Limb (tissue), 2 donors: ENCODE data around the gene TOB2.

Experiments
- DNase-seq, 2 donors: peaks; one replicate each; pipeline ENCODE4 v3.0.0-alpha.2; 2016; ENCODE audit errors: extremely low spot score in 2 of 2

The TOB2 gene

DNA sequence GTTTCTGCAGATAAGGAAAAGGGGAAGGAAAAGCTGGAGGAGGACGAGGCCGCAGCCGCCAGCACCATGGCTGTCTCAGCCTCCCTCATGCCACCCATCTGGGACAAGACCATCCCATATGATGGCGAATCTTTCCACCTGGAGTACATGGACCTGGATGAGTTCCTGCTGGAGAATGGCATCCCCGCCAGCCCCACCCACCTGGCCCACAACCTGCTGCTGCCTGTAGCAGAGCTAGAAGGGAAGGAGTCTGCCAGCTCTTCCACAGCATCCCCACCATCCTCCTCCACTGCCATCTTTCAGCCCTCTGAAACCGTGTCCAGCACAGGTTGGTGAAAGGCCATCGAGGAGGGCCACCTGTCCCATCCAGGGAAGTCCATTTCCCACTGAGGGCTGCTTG, 59.3 kb downstream of the TOB2 start:
- no peak for DNase-seq

- DNase-seq, result no peak
These were observed 62.5 kb downstream of the TOB2 start for GRCh38 chr22:41384128-41384527.
